Stimulated activated CD4-positive, alpha-beta T cell treated with anti-CD3 and anti-CD28 coated beads, Interleukin-1b, Interleukin-23, amount 100 ng/mL, for 1 hour (primary cell): Measurements from ENCODE around the gene RNASE8.

Experiments used
- DNase-seq, 2 donors: peaks; one replicate each; pipeline ENCODE4 v3.0.0-alpha.2; 2020; ENCODE audit warnings: low read depth in 2 of 2

Gene RNASE8

GRCh38 chr14:21053184-21054122 is 4.2 kb upstream of the RNASE8 start:
- no peak for DNase-seq

DNA sequence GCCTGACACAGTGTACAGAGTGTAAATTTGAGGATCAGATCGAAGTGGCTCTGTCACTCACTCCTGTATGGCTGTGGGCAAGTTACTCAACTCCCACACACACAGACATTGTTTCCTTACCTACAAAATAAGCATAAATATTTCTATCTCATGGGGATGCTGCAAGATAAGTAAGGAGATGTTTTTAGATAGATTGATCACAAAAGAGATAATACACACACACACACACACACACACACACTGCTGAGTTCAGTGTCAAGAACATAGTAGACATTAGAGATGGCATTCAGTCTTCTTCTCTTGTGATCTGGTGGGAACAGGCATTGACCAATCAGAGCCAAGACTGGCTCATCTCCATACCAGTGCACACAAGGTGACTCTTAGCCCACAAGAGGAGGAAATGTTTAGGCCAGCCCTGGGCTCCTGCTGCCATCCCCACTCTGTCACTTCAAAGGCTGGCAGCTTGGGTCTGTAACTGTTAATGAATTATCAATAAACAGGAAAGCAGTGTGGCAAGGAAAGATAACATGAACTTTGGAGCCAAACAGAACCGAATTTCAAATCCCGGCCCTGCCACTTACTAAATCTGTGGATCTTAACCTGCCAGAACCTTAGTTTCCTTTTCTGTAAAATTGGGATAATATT is 3.4 kb upstream of the RNASE8 start:
- DNase-seq = no peak

GRCh38 chr14:21054768-21055145 is 2.9 kb upstream of the RNASE8 start:
- no peak for DNase-seq

DNA sequence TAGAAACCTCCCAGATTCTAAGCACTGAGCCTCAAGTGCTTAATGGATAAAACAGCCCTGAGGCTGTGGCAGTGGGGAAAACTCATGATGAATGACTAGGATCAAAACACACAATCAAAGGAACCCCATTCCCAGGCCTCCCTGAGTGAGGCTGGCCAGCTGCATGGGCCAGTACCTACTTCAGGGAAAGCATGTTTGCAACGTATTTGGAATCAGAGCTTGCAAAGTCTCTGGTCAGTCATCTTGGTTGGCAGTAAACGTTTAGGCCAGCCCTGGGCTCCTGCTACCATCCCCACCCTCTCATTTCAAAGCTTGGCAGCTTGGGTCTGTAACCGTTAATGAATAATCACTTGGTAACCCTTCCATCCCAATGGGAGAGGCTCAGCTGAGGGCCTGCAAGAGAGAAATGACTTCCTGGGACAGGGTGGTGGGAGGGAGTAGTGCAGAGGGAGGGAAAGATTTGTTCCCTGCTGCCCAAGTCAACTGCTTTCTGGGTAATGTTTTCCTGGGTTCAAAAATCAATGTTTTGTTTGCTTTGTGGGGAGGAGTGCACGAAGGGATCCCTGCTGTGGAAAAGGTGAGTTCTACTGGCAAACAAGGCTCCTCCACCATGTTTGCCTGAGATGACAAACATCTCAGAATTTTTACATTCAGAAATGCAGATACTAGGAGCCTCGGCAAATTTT is 2.0 kb upstream of the RNASE8 start:
- no peak for DNase-seq

DNA sequence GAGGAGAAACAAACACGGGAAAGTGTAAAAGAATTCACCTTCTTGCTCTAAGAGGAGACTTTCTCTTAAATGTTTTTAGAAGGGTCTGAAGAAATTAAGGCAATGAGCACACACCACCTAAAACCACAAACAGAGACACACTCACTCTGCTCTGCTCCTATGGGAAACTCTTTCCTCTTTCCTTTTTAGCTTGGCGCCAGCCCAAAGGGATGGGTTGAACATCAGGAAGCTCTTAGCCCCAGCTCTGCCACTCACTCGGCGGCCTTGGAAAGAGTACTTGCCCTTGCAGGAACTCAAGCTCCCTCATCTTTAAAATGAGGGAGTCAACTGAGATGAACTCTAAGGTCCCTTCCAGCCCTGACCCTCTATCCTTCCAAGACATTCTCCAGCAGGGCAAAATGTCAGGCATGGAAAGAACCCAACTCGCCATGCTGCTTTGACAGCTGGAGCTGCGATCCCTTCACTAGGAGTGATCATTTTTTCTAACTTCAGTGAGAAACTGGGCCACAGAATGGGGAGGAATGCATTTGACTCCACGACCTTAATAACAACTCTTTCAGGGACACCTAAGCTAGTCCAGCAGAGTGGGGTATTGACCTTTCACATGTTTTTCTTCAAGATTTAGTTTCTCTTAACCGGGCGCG is 980 bp upstream of the RNASE8 start:
- no peak for DNase-seq

DNA sequence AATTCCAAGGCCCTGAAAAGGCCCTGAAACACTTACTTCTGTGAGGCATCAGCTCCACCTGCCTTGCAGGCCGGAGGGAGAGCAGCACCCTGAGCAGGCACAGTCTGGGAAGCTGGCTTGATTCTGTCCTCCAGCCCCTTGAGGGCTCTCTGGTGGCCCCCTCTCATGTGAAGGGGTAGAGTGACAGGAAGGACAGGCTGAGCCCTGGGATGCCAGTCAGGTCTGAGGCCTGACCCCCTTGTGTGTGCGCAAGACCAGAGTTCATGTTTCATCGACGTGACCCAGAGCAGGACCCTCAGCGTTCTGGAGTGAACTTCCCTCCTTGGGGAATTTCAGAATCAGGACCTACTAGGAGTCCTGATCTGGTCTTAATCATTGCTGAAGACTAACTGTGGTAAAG is 1.3 kb downstream of the RNASE8 start:
- no peak for DNase-seq

DNA sequence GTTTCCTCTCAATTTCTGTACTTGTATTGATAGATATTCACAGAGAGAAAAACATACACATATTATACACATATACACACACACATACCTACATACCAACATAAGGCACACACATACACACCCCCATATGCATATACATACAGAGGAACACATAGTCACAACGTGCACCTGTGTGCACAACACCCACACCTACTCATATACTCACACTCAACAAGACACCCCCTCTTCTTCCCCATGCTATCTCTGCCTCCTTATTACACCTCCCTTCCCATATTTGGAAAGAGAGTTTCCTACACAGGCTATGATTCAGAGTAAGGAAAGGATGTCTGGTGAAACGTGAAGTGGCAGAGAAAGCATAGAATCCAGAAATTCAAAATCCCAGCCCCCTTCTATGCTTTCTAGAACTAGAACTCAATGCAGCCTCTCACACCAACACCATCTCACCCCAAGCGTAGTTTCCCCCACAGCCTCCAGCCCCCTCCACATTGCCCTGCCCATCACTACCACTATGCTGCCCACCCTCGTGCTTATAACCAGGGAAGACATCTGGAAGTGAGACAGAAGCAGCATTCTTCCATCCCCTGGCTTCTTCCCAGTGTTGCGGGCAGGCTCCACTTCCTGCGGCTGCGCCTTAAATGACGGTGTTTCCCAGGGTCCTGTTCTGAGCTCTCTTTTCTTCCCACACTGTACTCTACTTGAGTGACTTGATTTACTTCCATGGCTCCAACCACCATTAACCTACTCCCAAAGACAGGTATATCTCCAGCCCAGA is 2.4 kb downstream of the RNASE8 start:
- no peak for DNase-seq

GRCh38 chr14:21060614-21061346 is 3.2 kb downstream of the RNASE8 start:
- DNase-seq = no peak

DNA sequence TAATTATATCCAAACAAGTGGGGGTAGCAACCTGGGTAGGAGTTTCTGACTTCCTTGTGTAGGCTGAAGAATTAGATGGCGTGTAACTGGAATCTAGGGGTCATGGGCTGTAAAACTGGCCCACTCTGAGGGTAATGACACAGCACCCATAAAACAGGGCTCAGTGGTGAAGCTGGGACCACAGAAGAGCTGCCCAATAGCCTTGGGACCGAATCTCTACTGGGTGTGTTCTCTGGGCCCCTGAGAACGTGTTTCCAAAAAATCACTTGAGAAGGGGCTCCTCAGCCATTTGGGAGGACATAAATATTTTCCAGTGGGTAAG is 3.7 kb downstream of the RNASE8 start:
- DNase-seq = no peak

- DNase-seq = no peak
These were observed 5.9 kb downstream of the RNASE8 start for GRCh38 chr14:21063479-21063878.

GRCh38 chr14:21066882-21067502 is 9.4 kb downstream of the RNASE8 start:
- no peak for DNase-seq

DNA sequence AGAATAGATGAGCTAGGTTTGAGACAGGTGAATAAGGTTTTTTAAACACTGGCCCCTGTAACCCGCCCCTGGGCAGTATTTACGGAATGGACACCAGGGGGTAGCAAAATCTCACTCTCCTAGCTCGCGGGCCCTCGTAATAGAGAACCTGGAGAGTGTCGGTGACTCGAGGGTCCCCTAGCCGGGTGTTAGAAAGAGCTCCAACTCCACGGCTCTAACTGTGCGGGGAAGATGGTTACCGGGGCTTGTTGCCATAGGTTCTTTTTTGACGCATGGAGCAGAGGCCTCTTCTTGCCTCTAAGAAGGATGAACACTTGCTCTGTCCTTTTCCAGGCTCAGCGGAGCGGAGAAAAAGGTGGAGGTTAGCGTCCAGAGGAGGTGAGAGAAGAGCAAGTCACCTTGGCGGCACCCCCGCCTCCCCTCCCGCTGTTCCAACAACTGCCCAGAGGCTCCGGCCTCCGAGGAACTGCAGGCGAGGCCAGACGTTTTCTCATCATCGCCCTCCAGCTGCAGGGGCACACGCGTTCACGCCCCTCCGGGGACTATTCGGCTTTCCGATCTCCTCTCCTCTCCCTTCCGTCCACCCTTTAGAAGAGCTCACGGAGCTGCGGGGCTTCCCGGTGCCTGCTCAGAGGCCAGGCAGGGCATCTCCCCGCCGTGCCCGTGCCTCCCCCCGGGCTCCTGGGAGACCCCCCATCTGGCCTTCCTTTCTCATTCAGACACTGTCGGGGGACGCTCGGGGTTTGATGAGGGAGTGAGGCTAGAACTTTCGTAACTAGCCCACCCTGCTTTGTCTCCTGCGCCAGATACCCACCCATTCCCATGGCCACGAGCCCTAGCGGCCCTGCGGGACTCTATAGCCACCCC is 11.1 kb downstream of the RNASE8 start:
- peak in 1 of 2 donors; percentile 18 for DNase-seq

DNA sequence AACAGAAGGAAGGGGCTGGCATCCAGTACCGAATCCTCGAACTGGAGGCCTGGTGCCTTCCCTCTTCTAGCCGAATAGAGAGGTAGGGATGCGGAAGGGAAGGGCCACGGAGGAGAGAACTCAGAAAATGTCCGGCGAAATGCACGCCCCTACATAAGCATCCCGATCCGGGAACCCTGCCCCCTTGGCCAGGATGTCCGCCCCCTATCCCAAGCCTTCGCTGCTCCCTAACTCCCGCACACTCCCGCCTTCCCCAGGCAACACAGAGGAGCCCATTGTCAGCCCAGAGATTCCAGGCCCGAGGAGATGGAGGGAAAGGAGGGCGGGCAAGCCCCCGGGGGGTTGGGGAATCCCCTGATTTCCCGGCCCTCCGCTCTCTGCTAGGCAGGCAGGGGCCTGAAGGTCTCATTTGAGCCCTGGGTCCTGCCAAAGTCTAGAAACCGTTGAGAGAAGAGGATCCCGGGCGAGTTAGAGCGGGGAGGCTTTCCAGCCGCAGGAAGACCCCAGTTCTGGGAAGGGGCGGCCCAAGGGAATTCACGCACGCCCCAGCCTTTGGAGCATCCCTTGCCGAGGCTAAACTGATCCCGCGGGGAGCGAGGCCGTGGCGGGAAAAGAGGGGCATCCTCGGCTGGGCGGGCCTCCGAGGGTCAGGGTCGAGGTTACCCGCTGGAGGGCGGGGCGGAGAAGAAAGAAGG is 11.9 kb downstream of the RNASE8 start:
- no peak for DNase-seq

DNA sequence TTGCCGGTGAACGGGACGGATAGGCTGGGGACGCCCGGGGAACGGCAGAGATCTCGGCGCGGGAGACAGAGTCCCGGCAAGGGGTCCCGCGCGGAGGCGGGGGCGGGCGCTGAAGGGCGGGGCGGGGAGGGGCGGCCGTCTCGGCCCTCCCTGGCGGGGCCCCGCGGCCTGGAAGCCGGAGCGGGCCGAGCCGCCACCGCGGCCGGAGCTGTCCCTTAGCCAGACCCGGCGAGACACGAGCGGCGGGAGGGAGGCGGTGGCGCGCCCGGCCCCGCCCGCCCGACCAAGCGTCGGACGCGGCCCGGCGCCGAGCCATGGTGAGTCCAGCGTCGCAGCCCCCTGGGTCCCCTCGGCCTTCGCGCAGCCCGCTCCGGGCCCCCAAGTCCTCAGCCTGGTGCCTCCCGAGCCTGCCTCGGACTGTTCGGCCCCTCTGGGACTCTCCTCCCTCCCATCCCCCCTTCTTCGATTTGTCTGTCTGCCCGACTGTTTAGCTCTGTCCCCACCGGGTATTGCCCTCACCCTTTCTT is 12.5 kb downstream of the RNASE8 start, which contains the start of gene ARHGEF40:
ARHGEF40 (plus strand) TSS at position 222 of the 527 bp plus-strand sequence; CDS start at position 315, 93 bp downstream.
- DNase-seq = no peak

DNA sequence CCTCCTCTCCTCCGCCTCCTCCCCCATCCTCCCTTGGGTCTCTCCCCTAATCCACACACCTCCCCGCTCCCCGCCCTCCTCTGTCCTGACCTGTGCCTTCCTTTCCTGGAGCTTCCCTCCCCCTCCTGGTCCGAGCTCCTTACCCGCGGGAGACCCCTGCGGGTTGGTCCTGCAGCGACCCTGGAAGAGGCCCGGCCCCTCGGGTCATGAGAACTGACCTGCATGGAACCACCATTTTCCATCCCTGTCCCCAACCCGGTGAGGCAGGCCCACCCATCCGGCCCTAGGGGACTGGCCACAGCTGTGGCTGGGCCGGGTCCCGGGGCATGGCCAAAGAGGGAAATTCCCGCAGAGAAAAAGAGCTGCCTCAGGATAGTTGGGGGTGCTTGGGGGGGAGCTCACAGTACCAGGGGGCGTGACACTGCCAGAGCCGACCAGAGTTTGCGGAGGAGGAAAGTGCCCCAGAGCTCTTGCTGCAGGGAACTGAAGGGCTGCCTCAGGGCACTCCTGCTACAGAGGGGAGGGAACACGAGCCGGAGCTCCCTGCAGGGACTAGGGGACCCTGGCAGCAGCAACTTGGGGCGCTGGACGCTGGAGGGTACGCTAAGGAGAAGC is 13.1 kb downstream of the RNASE8 start:
- no peak for DNase-seq

GRCh38 chr14:21071225-21072030 is 13.8 kb downstream of the RNASE8 start:
- DNase-seq = peak in 1 of 2 donors; percentile 14

DNA sequence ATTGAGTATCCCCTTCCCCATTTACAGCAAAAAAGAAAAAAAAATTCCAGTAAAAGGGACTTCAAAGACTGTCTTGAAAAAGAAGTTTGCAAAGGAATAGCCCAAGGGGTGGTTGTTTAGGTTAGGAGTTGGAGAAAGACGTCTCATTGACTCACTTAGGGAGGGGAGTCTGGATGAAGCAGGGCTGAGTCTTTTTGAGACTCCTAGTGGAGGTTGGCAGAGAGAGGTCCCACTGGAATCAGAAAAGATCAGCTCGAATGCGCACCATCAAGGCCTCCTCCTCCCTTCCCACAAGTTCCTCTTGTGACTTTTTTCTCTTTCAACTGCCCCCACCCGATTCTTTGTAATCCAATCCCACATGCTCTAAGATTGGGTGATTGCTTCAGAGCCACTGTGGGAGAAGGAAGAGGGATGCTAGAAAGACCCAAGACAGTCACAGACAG is 14.4 kb downstream of the RNASE8 start:
- no peak for DNase-seq
